Activated CD4-positive, CD25-positive, alpha-beta regulatory T cell treated with anti-CD3 and anti-CD28 coated beads, Interleukin-2, amount 50 U/mL, for 16 hours (primary cell): ENCODE results near the gene EIF1AX.
"Not testable (repeated sequence)": the region's sequence is repeated elsewhere in the genome, so short reads cannot be mapped to it uniquely, and the experiment has no call there.

ENCODE experiments used
- DNase-seq: peaks from one replicate; pipeline ENCODE4 v3.0.0-alpha.2; 2020; ENCODE audit warnings: low read depth, low spot score

The EIF1AX gene

GRCh38 chrX:20127440-20127839 lies 14.2 kb downstream of the EIF1AX start:
- not testable (repeated sequence) for DNase-seq

GRCh38 chrX:20126833-20127232 lies 14.8 kb downstream of the EIF1AX start:
- DNase-seq, result not testable (repeated sequence)

GRCh38 chrX:20124964-20125363 lies 16.7 kb downstream of the EIF1AX start:
- no peak for DNase-seq

GRCh38 chrX:20118065-20118824 lies 23.4 kb downstream of the EIF1AX start:
- no peak for DNase-seq

GRCh38 chrX:20116577-20117240 lies 24.9 kb downstream of the EIF1AX start, which contains the start of gene MAP7D2:
MAP7D2 (minus strand) TSS chrX:20116907; CDS start chrX:20116879, 28 bp downstream.
- DNase-seq, result no peak

GRCh38 chrX:20116087-20116576 lies 25.5 kb downstream of the EIF1AX start:
- DNase-seq, result no peak

- no peak for DNase-seq
These were observed 29.4 kb downstream of the EIF1AX start for GRCh38 chrX:20112022-20112774.

- DNase-seq, result no peak
These were observed 30.4 kb downstream of the EIF1AX start for GRCh38 chrX:20111271-20111670.

- no peak for DNase-seq
These were observed 39.6 kb downstream of the EIF1AX start for GRCh38 chrX:20101934-20102581.

- no peak for DNase-seq
These were observed 50.1 kb downstream of the EIF1AX start for GRCh38 chrX:20091499-20091898.

- no peak for DNase-seq
These were observed 51.8 kb downstream of the EIF1AX start for GRCh38 chrX:20089845-20090244.

- DNase-seq, result no peak
These were observed 61.4 kb downstream of the EIF1AX start for GRCh38 chrX:20080277-20080676.
